Stimulated activated CD8-positive, alpha-beta memory T cell treated with anti-CD3 and anti-CD28 coated beads, Interleukin-7, amount 100 ng/mL, for 1 hour (primary cell): ENCODE measurements around the gene PEX3.
"Not testable (repeated sequence)": the region's sequence is repeated elsewhere in the genome, so short reads cannot be mapped to it uniquely, and the experiment has no call there.

ENCODE experiments used
- DNase-seq, 2 donors: peaks; one replicate each; pipeline ENCODE4 v3.0.0-alpha.2; 2020; ENCODE audit warnings: low read depth in 2 of 2

PEX3 gene

GRCh38 chr6:143507358-143508145 is 56.9 kb downstream of the PEX3 start:
- DNase-seq = no peak

GRCh38 chr6:143510326-143510725 is 59.7 kb downstream of the PEX3 start:
- DNase-seq = not testable (repeated sequence)

GRCh38 chr6:143510991-143511891 is 60.6 kb downstream of the PEX3 start, which contains the start of gene FUCA2:
FUCA2 (minus strand) TSS chr6:143511720; CDS start chr6:143511634, 86 bp downstream.
- DNase-seq = peak; percentile 27 to 41

GRCh38 chr6:143513410-143513809 is 62.8 kb downstream of the PEX3 start:
- DNase-seq = no peak

- DNase-seq = no peak
Observed at GRCh38 chr6:143515061-143515760, 64.6 kb downstream of the PEX3 start.

GRCh38 chr6:143515766-143516355 is 65.3 kb downstream of the PEX3 start:
- no peak for DNase-seq

GRCh38 chr6:143516690-143517446 is 66.3 kb downstream of the PEX3 start:
- DNase-seq = no peak

- DNase-seq = no peak
Observed at GRCh38 chr6:143517447-143517773, 66.8 kb downstream of the PEX3 start.

GRCh38 chr6:143522039-143522600 is 71.5 kb downstream of the PEX3 start:
- DNase-seq = no peak

- DNase-seq = no peak
Observed at GRCh38 chr6:143525356-143525755, 74.8 kb downstream of the PEX3 start.

- no peak for DNase-seq
Observed at GRCh38 chr6:143527677-143528076, 77.1 kb downstream of the PEX3 start.

GRCh38 chr6:143528164-143528811 is 77.7 kb downstream of the PEX3 start:
- DNase-seq = no peak

GRCh38 chr6:143529095-143529494 is 78.5 kb downstream of the PEX3 start:
- no peak for DNase-seq

GRCh38 chr6:143531720-143532499 is 81.3 kb downstream of the PEX3 start:
- DNase-seq = no peak

- no peak for DNase-seq
Observed at GRCh38 chr6:143535189-143535614, 84.6 kb downstream of the PEX3 start.

GRCh38 chr6:143536461-143536865 is 85.9 kb downstream of the PEX3 start:
- no peak for DNase-seq

GRCh38 chr6:143536866-143537691 is 86.5 kb downstream of the PEX3 start:
- DNase-seq = no peak

GRCh38 chr6:143538374-143538773 is 87.8 kb downstream of the PEX3 start:
- no peak for DNase-seq
